Adrenal gland (tissue), 5 donors: ENCODE data around the gene KRTAP4-6.
"Not testable (repeated sequence)": the region's sequence is repeated elsewhere in the genome, so short reads cannot be mapped to it uniquely, and the experiment has no call there.

Experiments used
- POLR2A ChIP-seq, 2 donors: fragments of 450-650 bp; IDR thresholded peaks; one replicate each; pipeline ENCODE4 v1.6.1; 2017; ENCODE audit warnings: antibody characterized with exemption in 2 of 2, mild to moderate bottlenecking in 2 of 2, moderate library complexity in 1 of 2
- TF ChIP-seq, protein P1 (sequence below), 6 experiments: fragments of 450-650 bp in 4 of 6; fragments of 200-600 bp in 2 of 6; sonication (generic) in 1 of 6; IDR thresholded peaks; 1 replicate in 5 of 6; 2 replicates in 1 of 6; pipeline versions ENCODE4 v1.5.1 to v1.8.0; 2016 to 2021; ENCODE audit warnings: antibody characterized with exemption in 6 of 6, mild to moderate bottlenecking in 2 of 6, moderate library complexity in 1 of 6
- donor health status: DM: no; HTN: no; CAD: no.

- TF ChIP-seq, protein P1, sequence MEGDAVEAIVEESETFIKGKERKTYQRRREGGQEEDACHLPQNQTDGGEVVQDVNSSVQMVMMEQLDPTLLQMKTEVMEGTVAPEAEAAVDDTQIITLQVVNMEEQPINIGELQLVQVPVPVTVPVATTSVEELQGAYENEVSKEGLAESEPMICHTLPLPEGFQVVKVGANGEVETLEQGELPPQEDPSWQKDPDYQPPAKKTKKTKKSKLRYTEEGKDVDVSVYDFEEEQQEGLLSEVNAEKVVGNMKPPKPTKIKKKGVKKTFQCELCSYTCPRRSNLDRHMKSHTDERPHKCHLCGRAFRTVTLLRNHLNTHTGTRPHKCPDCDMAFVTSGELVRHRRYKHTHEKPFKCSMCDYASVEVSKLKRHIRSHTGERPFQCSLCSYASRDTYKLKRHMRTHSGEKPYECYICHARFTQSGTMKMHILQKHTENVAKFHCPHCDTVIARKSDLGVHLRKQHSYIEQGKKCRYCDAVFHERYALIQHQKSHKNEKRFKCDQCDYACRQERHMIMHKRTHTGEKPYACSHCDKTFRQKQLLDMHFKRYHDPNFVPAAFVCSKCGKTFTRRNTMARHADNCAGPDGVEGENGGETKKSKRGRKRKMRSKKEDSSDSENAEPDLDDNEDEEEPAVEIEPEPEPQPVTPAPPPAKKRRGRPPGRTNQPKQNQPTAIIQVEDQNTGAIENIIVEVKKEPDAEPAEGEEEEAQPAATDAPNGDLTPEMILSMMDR (IDR thresholded peaks at IDR 0.05): not testable (repeated sequence)
- TF ChIP-seq POLR2A (IDR thresholded peaks at IDR 0.05): not testable (repeated sequence)
Measured at GRCh38 chr17:41105347-41105746, 35.0 kb downstream of the KRTAP4-6 start, which contains the start of gene KRTAP4-9.
